HT1080 (cell line): ENCODE results near the gene NFE2L3. TPM values are rescaled to one million over a fixed set of nuclear protein-coding genes. Genes with fewer than 3 reads are reported as not detected.
A peak's percentile ranks its signal among the peaks of the same experiment; 100 is the strongest.
"Not testable (repeated sequence)": the region's sequence is repeated elsewhere in the genome, so short reads cannot be mapped to it uniquely, and the experiment has no call there.

ENCODE experiments used
- DNase-seq: peaks from one replicate; pipeline ENCODE4 v3.0.0-alpha.2; 2015; ENCODE audit warnings: low read depth
- total RNA-seq: library from RNA; depleted of rRNA; stranded (reverse); fragments of >200 nt; shearing (Covaris generic); gene quantifications from 2 replicates; pipeline ENCODE4 v1.2.3, GENCODE V29; 2014

NFE2L3 gene
- total RNA-seq, 1 experiment from 2014 or later: 25.4 TPM

- DNase-seq: no peak
These were observed 5.0 kb upstream of the NFE2L3 start for GRCh38 chr7:26147030-26147429.

- DNase-seq: not testable (repeated sequence)
These were observed 4.2 kb upstream of the NFE2L3 start for GRCh38 chr7:26147646-26148306.

- not testable (repeated sequence) for DNase-seq
These were observed 3.7 kb upstream of the NFE2L3 start for GRCh38 chr7:26148307-26148700.

DNA sequence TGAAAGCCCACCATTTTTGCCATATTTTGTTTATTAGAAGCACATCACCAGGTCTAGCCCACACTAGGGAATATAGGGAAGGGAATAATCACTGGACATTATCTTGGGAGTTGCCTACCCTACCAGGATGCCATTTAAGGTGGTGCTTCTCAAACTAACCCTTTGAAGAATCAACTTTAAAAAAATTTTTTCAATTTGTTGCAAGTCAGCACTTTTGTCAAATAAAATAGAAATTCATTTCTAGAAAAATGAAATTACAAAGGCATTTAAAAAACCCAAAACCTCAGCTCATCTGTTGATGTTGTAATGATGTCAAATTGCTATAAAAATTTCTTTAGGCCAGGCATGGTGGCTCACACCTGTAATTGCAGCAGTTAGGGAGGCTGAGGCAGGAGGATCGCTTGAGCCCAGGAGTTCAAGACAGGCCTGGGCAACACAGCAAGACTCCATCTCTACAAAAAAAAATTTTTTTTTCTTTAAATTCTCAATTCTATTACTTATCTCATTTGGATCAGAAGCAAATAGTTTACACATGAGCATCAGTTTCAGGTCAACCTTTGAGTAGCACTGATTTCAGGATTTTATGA, 2.5 kb upstream of the NFE2L3 start:
- no peak for DNase-seq

- DNase-seq: peak; percentile 39
These were observed 902 bp upstream of the NFE2L3 start for GRCh38 chr7:26151096-26151495.

- no peak for DNase-seq
These were observed 397 bp upstream of the NFE2L3 start for GRCh38 chr7:26151650-26151952.

DNA sequence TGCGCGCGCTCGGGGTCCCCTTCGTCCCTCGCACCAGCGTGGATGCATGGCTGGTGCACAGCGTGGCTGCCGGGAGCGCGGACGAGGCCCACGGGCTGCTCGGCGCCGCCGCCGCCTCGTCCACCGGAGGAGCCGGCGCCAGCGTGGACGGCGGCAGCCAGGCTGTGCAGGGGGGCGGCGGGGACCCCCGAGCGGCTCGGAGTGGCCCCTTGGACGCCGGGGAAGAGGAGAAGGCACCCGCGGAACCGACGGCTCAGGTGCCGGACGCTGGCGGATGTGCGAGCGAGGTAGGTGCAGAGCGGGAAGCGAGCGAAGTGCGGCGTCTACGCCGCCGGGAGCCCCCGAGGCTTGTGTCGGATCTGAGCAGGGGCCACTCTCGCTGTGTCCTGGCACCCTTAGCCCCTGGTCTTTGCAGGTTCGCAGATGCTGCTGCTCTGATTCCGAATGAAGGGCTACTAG, 813 bp downstream of the NFE2L3 start:
- DNase-seq: not testable (repeated sequence)

DNA sequence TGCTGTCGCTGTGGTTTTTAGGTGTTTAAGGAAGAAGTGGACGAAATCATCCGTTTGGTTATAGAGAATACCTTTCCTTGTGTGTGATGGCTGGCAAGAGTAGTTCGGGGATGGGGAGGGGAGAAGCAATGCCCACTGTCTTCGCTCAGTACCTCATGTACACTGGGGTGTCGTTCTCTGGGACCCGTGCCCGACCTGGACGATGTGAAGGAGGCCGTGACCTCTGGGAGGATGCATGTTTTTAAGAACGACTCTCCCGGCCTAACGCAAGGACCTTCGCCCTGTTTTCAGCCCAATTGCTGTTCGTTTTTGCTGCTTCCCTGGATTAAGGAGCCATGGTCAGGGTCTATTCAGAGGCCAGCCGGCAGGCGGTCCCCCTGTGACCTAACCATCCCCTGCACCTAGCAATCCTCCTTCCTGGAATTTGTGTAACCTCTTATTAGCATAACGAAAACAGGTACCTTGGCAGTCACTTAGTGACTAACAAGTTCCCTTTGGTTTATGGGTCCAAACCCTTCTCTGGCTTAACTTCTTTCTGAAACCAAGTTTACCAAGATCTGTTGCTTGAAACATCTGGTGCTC, 1.3 kb downstream of the NFE2L3 start:
- DNase-seq: no peak

GRCh38 chr7:26153823-26154783, 2.1 kb downstream of the NFE2L3 start:
- DNase-seq: peak; percentile 80

GRCh38 chr7:26155531-26156375, 3.8 kb downstream of the NFE2L3 start:
- peak; percentile 82 for DNase-seq

- peak; percentile 94 for DNase-seq
These were observed 4.7 kb downstream of the NFE2L3 start for GRCh38 chr7:26156451-26157420.

- DNase-seq: no peak
These were observed 5.6 kb downstream of the NFE2L3 start for GRCh38 chr7:26157520-26158105.

GRCh38 chr7:26159243-26159642, 7.2 kb downstream of the NFE2L3 start:
- DNase-seq: peak; percentile 56

GRCh38 chr7:26160896-26161295, 8.9 kb downstream of the NFE2L3 start:
- DNase-seq: no peak

GRCh38 chr7:26162431-26162830, 10.4 kb downstream of the NFE2L3 start:
- no peak for DNase-seq

- not testable (repeated sequence) for DNase-seq
These were observed 11.8 kb downstream of the NFE2L3 start for GRCh38 chr7:26163804-26164203.

GRCh38 chr7:26165950-26166683, 14.1 kb downstream of the NFE2L3 start:
- no peak for DNase-seq

- no peak for DNase-seq
These were observed 14.8 kb downstream of the NFE2L3 start for GRCh38 chr7:26166684-26167266.
